Stimulated activated CD4-positive, alpha-beta T cell treated with anti-CD3 and anti-CD28 coated beads, Interleukin-1b, Interleukin-23, amount 100 ng/mL, for 24 hours (primary cell): ENCODE measurements around the gene TASL.
"Not testable (repeated sequence)": the region's sequence is repeated elsewhere in the genome, so short reads cannot be mapped to it uniquely, and the experiment has no call there.

Experiments
- DNase-seq, 4 experiments: peaks; one replicate each; pipeline ENCODE4 v3.0.0-alpha.2; 2020; ENCODE audit warnings: low read depth in 4 of 4, low spot score in 1 of 4

The TASL gene

DNA sequence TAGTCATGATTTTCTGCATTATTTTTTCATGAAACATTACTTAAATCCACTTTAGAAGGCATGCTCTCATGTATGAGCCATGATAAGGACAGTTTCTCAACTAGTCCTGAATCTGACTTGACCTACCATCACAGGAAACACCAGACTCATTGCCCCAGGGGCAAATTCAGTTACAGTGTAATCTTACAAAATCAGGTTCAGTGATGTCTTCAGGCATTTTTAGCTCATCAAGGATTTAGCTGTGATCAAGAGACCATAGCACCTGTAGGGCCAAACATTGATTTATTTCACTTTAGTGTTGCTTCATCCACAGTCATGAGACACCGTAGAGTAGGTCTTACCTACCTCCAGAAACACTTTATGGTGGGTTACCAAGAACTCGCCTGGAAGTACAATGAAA, 3.1 kb upstream of the TASL start:
- DNase-seq: no peak

GRCh38 chrX:30576881-30577280, 685 bp downstream of the TASL start:
- no peak for DNase-seq

DNA sequence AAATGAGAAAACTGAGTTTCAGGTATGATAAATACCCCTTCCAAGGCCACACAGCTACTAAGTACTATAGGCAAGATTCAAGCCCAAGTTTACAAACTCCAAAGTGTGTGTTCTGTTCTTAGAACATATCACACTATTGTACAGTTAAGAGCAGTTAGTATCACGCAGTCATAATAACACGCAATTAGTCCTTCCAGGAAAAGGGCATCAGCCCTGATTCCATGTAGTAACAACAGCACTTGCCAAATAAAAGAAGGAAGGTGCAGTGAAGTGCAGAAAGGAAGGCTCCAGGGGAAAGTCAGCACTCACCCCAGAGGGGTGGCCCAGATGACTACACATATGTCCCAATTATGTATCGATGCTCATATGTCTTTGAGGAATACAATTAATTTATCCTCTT, 4.4 kb downstream of the TASL start:
- no peak for DNase-seq

DNA sequence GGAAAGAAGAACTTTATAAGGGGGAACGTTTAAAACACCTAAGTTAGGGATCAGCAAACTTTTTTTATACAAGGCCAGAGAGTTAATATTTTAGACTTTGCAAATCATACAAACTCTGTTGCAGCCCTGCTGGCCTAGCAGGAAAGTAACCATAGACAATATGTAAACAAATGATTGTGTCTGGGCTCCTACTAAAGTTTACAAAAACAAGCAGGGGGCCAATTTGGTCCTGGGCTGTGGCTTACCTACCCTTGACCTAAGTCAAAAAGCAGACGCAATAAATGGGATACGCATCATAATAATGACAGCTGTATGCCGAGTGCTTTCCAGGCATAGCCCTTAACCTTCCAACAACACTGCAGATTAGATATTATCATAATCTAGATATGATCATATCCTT, 4.9 kb downstream of the TASL start:
- no peak for DNase-seq

DNA sequence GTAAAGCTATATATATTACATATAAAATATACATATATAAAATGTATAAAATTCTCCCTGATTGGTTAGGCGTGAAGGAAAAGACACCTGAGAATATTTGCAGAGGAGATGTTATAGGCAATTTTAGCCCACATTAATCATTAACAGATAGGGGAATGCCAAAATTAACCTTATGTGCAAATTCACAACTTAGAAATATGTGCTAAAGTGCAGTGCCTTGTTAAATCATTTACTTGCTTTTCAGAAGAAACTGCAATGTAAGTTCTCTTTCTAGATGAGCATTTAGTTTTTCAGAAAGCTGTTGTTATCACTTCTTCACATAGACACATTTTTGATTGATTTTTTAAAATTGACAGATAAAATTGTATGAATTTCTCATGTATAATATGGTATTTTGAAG, 5.6 kb downstream of the TASL start:
- DNase-seq: no peak

- DNase-seq: no peak
Observed at GRCh38 chrX:30570505-30570904, 7.1 kb downstream of the TASL start.

- DNase-seq: no peak
Observed at GRCh38 chrX:30568136-30568535, 9.4 kb downstream of the TASL start.

DNA sequence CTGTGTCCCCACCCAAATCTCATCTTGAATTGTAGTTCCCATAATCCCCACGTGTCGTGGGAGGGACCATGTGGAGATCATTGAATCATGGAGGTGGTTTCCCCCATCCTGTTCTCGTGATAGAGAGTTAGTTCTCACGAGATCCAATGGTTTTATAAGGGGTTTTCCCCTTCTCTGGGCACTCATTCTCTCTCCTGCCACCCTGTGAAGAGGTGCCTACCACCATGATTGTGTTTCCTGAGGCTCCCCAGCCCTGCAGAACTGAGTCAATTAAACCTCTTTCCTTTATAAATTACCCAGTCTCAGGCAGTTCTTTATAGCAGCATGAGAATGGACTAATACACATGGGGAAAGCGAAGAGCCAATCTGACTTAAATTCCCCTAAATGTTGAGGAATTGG, 14.5 kb downstream of the TASL start:
- DNase-seq: not testable (repeated sequence)

DNA sequence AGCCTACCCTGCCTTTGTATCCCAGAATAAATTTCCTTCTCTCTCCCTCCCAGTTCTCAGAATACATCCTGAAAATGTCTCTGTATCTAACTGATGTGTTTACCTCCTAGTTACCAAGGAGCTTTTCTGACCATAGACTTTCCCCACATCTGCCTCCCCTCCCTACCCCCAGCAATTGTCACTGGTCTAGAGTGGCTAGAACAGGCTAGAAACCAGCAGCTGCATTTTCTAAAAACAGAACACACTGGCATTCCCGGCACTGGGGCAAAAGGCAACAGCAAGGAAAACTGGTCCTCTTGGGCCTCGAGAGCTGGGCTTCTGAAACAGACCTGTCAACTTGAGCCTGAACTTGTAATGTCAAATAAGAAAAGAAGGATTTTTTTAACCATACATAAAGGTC, 16.4 kb downstream of the TASL start:
- no peak for DNase-seq

GRCh38 chrX:30538271-30538670, 39.3 kb downstream of the TASL start:
- DNase-seq: no peak

- no peak for DNase-seq
Observed at GRCh38 chrX:30533835-30534234, 43.7 kb downstream of the TASL start.

GRCh38 chrX:30533266-30533665, 44.3 kb downstream of the TASL start:
- no peak for DNase-seq

GRCh38 chrX:30530606-30531005, 47.0 kb downstream of the TASL start:
- no peak for DNase-seq

DNA sequence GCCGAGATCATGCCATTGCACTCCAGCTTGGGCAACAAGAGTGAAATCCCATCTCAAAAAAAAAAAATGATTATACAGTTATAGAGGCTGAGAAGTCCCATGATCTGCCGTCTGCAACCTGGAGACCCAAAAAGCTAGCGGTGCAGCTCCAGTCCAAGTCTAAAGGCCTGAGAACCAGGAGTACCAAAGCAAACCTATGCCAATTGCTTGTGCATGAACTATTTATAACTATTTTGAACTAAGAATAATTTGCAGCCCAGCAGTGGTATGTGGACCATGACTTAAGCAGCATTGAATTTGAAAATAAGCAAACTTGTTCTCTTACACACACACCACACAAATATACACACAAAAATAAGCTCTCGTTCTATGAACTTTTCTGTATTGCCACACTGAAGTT, 51.8 kb downstream of the TASL start:
- DNase-seq: no peak

DNA sequence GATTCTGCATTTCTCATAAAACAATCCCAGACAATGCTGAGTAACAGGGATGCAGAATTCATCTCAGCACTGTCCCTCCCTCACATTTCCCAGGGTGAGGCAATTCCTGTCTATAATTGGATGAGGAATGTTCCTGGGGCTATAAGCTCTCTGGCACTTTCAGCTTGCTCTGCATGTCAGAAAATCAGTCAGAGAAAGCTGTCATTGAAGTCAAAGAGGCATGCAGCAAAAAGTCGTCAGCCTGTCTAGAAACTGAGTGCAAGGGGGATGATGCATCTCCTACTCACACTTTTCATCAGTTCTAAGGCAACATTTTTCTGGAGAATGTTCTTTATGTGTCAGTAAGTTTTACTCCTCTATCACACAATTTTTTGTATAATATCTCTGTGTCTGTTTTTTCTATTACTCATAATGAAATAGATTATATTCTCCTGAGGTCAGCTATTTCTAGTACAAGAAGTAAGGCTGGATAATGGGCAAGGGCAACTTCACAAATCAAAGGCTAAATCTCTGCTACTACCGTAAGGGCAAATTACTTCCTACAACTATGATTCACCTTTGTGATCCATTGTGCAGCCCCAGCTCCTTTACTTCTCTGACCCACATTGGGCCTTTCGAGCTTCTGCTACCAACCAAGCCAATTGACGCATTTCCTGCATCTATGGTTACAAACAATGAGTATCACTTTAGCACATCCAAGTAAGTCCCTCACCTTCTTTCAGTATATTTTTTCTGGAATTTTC, 56.0 kb downstream of the TASL start:
- DNase-seq: no peak

- DNase-seq: no peak
Observed at GRCh38 chrX:30513284-30513683, 64.3 kb downstream of the TASL start.
